Activated T-cell treated with anti-CD3 and anti-CD28 coated beads, Interleukin-2, amount 50 U/mL, for 24 hours (primary cell): ENCODE results near the gene PRKAG2.

ENCODE experiments used
- DNase-seq: peaks from one replicate; pipeline ENCODE4 v3.0.0-alpha.2; 2020
- H3K27ac Mint-ChIP-seq: 2 replicates; pipeline ENCODE4 v1.8.0; 2020; ENCODE audit warnings: mild to moderate bottlenecking, mixed read lengths
- H3K27me3 Mint-ChIP-seq: 2 replicates; pipeline ENCODE4 v1.8.0; 2020; ENCODE audit warnings: mixed read lengths
- H3K36me3 Mint-ChIP-seq: 2 replicates; pipeline ENCODE4 v1.8.0; 2020; ENCODE audit warnings: low read depth, mixed read lengths
- H3K4me1 Mint-ChIP-seq: 2 replicates; pipeline ENCODE4 v1.8.0; 2020; ENCODE audit warnings: low read depth, mixed read lengths
- H3K4me3 Mint-ChIP-seq: 2 replicates; pipeline ENCODE4 v1.8.0; 2020; ENCODE audit warnings: mild to moderate bottlenecking, moderate library complexity, mixed read lengths
- H3K9me3 Mint-ChIP-seq: 2 replicates; pipeline ENCODE4 v1.8.0; 2020; ENCODE audit warnings: mixed read lengths

The PRKAG2 gene

GRCh38 chr7:151711906-151712809, 164.8 kb downstream of the PRKAG2 start:
- Mint-ChIP-seq H3K4me1 (peaks cover 8% of the 10 kb centered on the region), H3K9me3 (no peaks in the 10 kb centered on the region), H3K27ac (peak overlapping the region; percentile 47), H3K4me3 (no peak overlapping the region), H3K36me3 (peaks cover 7% of the 10 kb centered on the region), H3K27me3 (no peaks in the 10 kb centered on the region)
- DNase-seq = no peak

GRCh38 chr7:151711435-151711872, 165.5 kb downstream of the PRKAG2 start:
- no peak for DNase-seq
- Mint-ChIP-seq H3K27ac (no peak overlapping the region), H3K27me3 (no peaks in the 10 kb centered on the region), H3K9me3 (no peaks in the 10 kb centered on the region), H3K4me3 (no peak overlapping the region), H3K36me3 (peaks cover 7% of the 10 kb centered on the region), H3K4me1 (peaks cover 11% of the 10 kb centered on the region)

DNA sequence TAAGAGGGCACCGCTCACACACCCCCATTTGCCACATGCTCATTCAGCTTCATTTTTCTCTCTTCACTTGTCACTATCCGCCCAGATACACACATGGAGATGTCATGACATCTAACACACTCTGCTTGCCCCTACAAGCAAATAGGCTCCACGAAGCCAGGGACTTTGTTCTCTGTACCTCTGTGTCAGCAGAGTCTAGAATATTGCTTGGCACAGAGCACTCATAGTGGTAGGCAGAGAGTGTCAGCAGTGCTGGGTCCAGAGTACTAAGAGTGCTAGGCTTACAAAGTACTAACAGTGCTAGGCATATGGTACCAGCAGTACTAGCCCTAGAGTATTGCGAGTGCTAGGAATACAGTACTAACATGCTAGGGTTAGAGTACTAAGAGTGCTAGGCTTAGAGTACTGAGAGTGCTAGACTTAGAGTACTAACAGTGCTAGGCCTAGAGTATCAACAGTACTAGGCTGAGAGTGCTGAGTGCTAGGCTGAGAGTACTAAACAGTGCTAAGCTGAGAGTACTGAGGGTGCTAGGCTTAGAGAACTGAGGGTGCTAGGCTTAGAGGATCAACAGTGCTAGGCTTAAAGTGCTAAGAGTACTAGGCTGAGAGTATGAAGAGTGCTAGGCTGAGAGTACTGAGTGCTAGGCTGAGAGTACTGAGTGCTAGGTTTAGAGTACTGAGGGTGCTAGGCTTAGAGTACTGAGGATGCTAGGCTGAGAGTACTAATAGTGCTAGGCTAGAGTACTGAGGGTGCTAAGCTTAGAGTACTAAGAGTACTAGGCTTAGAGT, 166.1 kb downstream of the PRKAG2 start:
- H3K4me3 Mint-ChIP-seq = no peak overlapping the region
- no peak for DNase-seq
- no peaks in the 10 kb centered on the region for H3K27me3 Mint-ChIP-seq
- H3K4me1 Mint-ChIP-seq = peaks cover 17% of the 10 kb centered on the region
- no peak overlapping the region for H3K27ac Mint-ChIP-seq
- H3K36me3 Mint-ChIP-seq = peaks cover 7% of the 10 kb centered on the region
- no peaks in the 10 kb centered on the region for H3K9me3 Mint-ChIP-seq

DNA sequence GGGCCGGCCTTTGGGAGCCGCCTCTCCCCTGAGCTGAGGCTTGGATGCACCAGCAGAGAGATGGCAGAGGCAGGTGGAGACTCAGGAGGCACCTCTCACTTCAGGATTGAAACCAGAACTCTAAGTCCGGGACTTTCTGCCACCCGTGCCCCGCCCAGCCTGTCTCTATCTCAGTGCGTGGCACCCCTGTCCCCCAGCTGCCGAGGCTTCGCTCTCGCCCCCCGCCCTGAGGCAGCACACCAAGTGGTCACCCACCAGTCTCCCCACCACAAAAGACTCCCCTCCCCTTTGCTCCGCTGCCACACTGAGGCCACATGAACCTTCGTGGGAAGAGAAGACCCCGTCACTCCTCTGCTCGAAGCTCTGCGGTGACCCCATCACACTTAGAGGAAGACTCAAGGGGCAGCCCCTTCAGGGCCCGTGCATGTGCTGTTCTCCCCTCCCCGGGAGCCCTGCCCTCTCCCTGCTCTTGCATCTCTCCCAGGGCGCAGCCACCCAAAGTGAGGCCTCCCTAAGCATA, 166.7 kb downstream of the PRKAG2 start:
- no peaks in the 10 kb centered on the region for H3K27me3 Mint-ChIP-seq
- no peak overlapping the region for H3K4me3 Mint-ChIP-seq
- peaks cover 20% of the 10 kb centered on the region for H3K4me1 Mint-ChIP-seq
- H3K36me3 Mint-ChIP-seq = peaks cover 7% of the 10 kb centered on the region
- no peaks in the 10 kb centered on the region for H3K9me3 Mint-ChIP-seq
- no peak overlapping the region for H3K27ac Mint-ChIP-seq
- DNase-seq = no peak

GRCh38 chr7:151709141-151710038, 167.5 kb downstream of the PRKAG2 start:
- DNase-seq = no peak
- peaks cover 6% of the 10 kb centered on the region for H3K36me3 Mint-ChIP-seq
- no peaks in the 10 kb centered on the region for H3K27me3 Mint-ChIP-seq
- H3K27ac Mint-ChIP-seq = no peak overlapping the region
- no peaks in the 10 kb centered on the region for H3K9me3 Mint-ChIP-seq
- H3K4me1 Mint-ChIP-seq = peaks cover 20% of the 10 kb centered on the region
- H3K4me3 Mint-ChIP-seq = no peak overlapping the region

DNA sequence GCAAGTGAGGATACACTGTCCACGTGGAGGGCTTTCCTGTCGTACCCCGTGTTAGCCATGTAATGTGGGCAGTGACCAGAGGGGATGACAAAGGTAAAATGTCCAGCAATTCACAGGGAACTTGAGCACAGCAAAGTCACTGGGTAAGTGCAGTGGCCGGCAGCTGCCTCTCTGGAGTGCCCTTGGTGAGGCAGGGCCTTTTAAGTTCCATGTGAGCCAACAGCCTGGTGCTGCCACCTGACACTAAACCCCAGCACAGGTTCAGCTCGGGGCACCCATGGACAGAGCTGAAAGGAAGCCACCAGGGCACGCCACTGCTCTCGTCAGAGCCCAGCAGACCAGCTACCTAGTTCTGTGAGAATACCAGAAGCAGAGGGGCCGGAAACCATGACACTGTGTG, 168.3 kb downstream of the PRKAG2 start:
- no peaks in the 10 kb centered on the region for H3K9me3 Mint-ChIP-seq
- H3K4me1 Mint-ChIP-seq = peaks cover 20% of the 10 kb centered on the region
- H3K36me3 Mint-ChIP-seq = peaks cover 5% of the 10 kb centered on the region
- no peaks in the 10 kb centered on the region for H3K27me3 Mint-ChIP-seq
- H3K4me3 Mint-ChIP-seq = no peak overlapping the region
- H3K27ac Mint-ChIP-seq = no peak overlapping the region
- no peak for DNase-seq

- H3K9me3 Mint-ChIP-seq = no peaks in the 10 kb centered on the region
- H3K27me3 Mint-ChIP-seq = no peaks in the 10 kb centered on the region
- H3K27ac Mint-ChIP-seq = no peak overlapping the region
- H3K4me3 Mint-ChIP-seq = no peak overlapping the region
- H3K36me3 Mint-ChIP-seq = peaks cover 5% of the 10 kb centered on the region
- DNase-seq = no peak
- H3K4me1 Mint-ChIP-seq = peaks cover 20% of the 10 kb centered on the region
Observed at GRCh38 chr7:151707757-151708156, 169.2 kb downstream of the PRKAG2 start.

DNA sequence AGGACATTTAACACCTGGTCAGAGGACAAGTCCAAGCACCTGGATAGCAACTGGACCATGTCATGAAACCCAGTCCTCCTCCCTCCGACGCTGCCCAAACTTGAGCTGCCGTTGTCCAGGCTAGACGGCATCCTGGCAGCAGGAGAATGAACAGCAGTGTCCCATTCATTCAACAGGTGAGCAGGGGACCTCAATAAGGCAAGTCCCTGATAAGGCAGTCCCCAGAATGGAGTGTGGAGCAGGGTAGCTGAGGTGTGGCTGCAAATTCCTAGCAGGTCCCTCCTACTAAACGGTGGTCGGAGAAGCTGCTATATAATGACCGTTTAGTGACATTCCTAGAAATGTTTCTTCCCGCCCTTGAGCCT, 169.8 kb downstream of the PRKAG2 start:
- Mint-ChIP-seq H3K27ac (no peak overlapping the region), H3K4me3 (no peak overlapping the region), H3K36me3 (peaks cover 5% of the 10 kb centered on the region), H3K4me1 (peaks cover 13% of the 10 kb centered on the region), H3K9me3 (no peaks in the 10 kb centered on the region), H3K27me3 (no peaks in the 10 kb centered on the region)
- DNase-seq = no peak

DNA sequence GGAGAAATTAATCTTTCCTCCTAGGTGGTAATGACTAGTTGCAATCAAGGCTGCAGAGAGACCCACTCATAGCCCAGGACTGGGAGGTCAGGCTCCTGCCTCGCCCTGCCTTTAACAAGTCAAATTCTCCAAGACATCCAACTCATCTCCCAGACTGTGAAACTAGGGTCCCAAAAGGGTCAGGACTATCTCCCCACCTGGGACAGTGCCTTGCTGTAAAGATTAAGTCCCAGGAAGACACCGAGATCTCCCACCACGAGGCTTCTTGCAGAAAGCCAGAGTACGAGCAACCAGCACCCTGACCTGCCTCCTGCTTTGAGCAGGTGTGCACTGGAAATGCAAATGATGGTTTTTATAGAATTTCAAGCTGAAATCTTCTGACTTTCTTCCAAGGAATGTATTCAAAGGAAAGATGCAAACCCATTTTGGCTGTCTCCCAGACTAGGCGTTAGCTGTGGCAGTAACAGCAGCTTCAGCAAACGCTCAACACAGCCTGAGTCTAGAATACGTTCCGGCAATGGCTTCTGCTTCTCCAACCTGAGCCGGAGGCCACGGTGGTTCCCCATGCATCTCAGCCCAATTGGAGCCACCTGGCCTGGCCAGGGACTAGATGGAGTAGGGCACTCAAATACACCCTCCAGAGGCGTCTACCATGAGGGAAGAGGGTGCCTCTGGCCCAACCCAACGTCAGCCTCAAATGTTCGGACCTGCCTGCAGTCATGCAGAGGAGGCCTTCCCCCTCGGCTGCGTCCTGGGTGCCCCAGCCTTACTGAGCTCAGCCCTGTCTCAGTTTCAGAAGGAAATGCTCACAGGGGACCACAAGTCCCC, 170.4 kb downstream of the PRKAG2 start:
- no peak for DNase-seq
- Mint-ChIP-seq H3K27ac (peak overlapping the region; percentile 31), H3K36me3 (peaks cover 5% of the 10 kb centered on the region), H3K9me3 (no peaks in the 10 kb centered on the region), H3K27me3 (no peaks in the 10 kb centered on the region), H3K4me3 (no peak overlapping the region), H3K4me1 (peaks cover 13% of the 10 kb centered on the region)

- Mint-ChIP-seq H3K4me1 (peaks cover 13% of the 10 kb centered on the region), H3K27me3 (no peaks in the 10 kb centered on the region), H3K9me3 (no peaks in the 10 kb centered on the region), H3K36me3 (peaks cover 7% of the 10 kb centered on the region), H3K27ac (peak overlapping the region; percentile 31), H3K4me3 (no peak overlapping the region)
- DNase-seq = no peak
Observed at GRCh38 chr7:151705636-151706276, 171.2 kb downstream of the PRKAG2 start.

GRCh38 chr7:151704960-151705635, 171.8 kb downstream of the PRKAG2 start:
- no peak for DNase-seq
- no peaks in the 10 kb centered on the region for H3K9me3 Mint-ChIP-seq
- no peak overlapping the region for H3K27ac Mint-ChIP-seq
- H3K4me1 Mint-ChIP-seq = peaks cover 13% of the 10 kb centered on the region
- no peaks in the 10 kb centered on the region for H3K27me3 Mint-ChIP-seq
- H3K4me3 Mint-ChIP-seq = no peak overlapping the region
- H3K36me3 Mint-ChIP-seq = peaks cover 7% of the 10 kb centered on the region

DNA sequence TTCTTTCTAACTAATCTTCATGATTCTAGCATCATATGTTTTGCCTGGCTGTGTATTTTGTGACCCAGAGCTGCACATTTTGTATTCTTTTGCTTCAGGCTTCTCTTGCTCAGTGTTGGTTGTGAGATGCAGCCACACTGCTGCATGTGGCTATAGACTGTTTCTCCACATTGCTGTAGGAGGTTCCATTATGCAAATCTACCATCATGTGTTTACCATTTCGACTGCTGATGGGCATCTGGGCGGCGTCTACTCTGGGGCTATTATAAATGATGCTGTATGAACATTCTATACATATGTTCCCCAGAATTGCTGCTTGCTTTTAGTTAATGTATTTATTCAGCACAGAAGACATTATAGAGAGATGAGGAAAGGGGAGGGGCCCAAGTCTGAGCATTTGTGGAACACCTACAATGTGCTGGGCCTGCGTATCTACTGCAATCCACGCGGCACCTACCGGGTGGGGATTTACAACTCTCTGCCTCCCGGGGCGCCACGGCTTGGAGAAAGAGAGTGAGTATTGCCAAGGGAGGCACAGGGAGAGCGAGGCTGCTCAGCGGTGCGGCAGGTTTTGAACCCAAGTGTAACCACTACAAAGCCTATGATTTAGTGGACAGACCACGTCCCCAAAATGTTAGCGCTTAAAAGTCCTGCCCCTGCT, 172.5 kb downstream of the PRKAG2 start:
- no peak for DNase-seq
- H3K27ac Mint-ChIP-seq = no peak overlapping the region
- no peaks in the 10 kb centered on the region for H3K27me3 Mint-ChIP-seq
- peaks cover 13% of the 10 kb centered on the region for H3K4me1 Mint-ChIP-seq
- no peak overlapping the region for H3K4me3 Mint-ChIP-seq
- H3K9me3 Mint-ChIP-seq = no peaks in the 10 kb centered on the region
- peaks cover 4% of the 10 kb centered on the region for H3K36me3 Mint-ChIP-seq
